ENCODE data around the gene PPM1H.

The PPM1H gene

GRCh38 chr12:62876938-62877548 lies 57.9 kb downstream of the PPM1H start:
- DNase-seq (ENCODE audit: extremely low read depth in 1 of 2, low read depth in 1 of 2) = no peak

DNA sequence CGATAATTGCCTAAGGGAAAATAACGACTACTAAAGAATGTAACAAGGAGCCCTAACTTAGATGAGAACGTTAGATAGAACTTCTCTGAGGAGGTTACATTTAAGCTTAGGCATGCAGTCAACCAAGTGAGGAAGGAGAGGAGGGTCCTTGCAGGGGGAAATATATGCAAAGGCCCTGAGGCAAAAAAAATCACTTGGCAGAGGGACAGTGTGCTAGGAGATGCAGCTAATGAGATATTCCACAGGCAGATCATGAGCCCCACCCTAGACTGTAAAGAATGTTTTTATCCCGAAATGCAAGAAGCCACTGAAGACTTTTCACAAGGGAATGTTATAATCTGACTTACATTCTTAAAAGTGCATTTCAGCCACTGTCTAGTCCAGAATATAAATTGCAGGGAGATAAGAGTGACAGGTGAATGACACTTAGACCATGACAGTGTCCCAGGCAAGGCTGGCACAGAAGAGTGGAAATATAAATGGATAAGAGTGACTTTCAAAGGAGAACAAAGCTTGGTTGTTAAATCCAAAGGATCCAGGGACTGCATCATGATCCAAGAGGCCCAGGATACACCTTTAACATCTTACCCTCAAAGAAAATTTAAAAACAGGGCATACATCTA lies 61.0 kb downstream of the PPM1H start:
- DNase-seq (ENCODE audit: extremely low read depth in 1 of 2, low read depth in 1 of 2) = no peak

GRCh38 chr12:62873116-62873825 lies 61.7 kb downstream of the PPM1H start:
- DNase-seq (ENCODE audit: extremely low read depth in 1 of 2, low read depth in 1 of 2) = no peak

DNA sequence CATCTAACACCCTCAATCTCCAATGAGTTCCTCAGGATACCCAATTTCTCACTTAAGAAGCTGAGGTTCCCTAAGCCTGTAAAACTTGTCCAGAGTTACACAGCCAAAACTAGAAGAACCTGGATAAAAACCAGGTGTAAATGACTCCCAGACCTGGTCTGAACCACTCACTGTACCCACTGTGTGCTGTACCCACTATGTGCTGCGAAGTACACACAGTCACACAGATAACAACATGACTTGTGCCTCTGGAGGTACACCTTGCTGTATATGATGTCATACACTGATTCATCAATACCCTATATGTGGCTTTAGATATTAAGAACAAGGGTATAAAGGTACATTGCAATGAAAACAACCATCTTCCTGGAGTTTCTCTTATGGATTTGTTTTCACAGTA lies 66.1 kb downstream of the PPM1H start:
- no peak for DNase-seq (ENCODE audit: extremely low read depth in 1 of 2, low read depth in 1 of 2)

DNA sequence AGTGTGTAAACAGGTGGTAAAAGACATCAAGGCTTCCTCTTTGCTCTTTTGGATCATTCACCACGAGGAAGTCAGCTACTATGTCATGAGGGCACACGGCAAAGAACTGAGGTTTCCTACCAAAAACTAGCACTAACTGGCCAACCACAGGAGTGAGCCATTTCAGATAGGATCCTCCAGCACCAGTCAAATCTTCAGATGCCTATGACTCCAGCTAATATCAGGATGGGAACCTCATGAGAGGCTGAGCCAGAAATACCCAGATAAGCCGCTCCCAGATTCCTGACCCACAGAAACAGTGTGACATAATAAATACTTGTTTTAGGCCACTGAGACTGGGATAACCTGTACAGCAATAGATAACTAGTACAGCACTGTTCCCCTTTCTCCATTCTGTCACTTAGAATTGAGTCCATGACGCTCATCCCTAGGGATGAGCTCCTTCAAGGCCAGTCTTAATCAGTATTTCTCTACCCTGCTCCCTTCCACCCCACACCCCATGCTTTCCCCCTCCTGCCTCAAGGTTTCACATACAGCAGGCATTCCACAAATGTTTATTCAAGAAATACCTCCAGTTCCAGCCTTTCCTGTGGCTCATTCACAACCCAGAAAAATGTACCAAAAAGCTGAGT lies 68.4 kb downstream of the PPM1H start:
- no peak for DNase-seq (ENCODE audit: extremely low read depth in 1 of 2, low read depth in 1 of 2)

DNA sequence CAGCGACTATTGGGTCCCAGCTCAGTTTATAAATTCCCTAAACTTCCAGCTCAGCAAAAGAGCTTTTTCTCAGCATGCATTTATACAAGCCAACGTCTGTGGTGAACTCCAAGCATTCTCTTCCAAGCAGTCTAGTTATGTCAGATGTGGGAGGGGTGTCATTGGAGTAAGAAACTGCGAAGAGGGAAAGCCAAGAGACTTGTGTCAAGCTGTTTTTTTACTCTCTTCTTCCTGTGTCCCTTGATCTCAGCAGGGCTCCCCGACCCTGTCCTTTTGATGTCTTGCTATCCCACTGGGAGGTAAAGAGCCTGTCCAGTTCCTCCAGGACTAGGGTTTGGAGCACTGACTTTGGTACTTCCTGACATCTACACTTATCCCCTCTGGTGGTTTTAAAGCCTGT lies 69.0 kb downstream of the PPM1H start:
- no peak for DNase-seq (ENCODE audit: extremely low read depth in 1 of 2, low read depth in 1 of 2)

DNA sequence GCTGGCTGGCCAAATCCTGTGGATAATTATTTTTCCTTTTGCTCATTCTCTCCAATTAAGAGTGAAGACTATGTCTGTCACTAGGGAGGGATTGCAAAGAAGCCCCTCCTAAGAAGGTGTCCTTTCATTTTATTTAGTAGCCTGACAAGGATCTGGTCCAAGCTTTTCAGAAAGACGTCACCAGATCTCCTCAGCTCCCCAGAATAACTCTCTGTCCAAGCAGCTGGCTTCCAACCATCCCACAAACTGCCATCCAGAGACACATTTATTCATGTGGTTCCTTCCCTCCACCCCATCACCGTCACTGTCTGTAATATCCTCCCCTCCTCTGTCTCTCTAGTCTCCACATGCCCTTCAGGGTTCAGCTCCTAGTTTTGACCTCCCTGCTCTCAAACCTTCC lies 69.9 kb downstream of the PPM1H start:
- no peak for DNase-seq (ENCODE audit: extremely low read depth in 1 of 2, low read depth in 1 of 2)

- no peak for DNase-seq (ENCODE audit: extremely low read depth in 1 of 2, low read depth in 1 of 2)
Observed at GRCh38 chr12:62862259-62862881, 72.6 kb downstream of the PPM1H start.

- no peak for DNase-seq (ENCODE audit: extremely low read depth in 1 of 2, low read depth in 1 of 2)
Observed at GRCh38 chr12:62861586-62861985, 73.4 kb downstream of the PPM1H start.

GRCh38 chr12:62860501-62861411 lies 74.2 kb downstream of the PPM1H start:
- no peak for DNase-seq (ENCODE audit: extremely low read depth in 1 of 2, low read depth in 1 of 2)

DNA sequence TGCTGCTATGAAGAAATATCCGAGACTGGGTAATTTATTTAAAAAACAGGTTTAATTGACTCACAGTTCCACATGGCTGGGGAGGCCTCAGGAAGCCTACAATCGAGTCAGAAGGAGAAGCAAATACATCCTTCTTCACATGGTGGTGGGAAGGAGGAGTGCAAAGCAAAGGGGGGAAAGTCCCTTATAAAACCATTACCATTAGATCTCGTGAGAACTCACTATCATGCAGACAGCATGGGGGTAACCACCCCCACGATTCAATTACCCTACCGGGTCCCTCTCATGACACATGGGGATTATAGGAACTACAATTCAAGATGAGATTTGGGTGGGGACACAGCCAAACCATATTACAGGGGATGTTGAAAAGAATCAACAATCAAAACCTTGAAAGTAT lies 74.9 kb downstream of the PPM1H start:
- no peak for DNase-seq (ENCODE audit: extremely low read depth in 1 of 2, low read depth in 1 of 2)

DNA sequence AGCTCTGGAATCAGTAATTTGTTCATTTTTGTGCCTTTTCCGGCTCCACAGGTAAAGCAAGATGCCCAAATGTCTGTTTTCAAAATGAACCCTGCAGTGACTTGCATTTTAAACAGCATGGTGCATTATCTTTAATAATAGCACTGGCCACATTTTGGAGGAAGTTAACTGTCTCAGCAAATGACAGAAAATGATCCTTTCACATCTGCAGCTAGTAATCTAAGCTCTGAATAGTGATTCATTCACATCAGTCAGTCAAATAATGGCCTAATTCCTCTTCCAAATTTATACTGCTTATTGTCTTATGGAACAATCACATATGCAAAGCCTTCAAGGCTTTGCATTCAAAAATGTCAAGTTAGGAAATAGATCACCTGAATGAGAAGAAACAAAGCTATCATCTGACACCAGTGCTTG lies 75.6 kb downstream of the PPM1H start:
- DNase-seq (ENCODE audit: extremely low read depth in 1 of 2, low read depth in 1 of 2) = no peak

DNA sequence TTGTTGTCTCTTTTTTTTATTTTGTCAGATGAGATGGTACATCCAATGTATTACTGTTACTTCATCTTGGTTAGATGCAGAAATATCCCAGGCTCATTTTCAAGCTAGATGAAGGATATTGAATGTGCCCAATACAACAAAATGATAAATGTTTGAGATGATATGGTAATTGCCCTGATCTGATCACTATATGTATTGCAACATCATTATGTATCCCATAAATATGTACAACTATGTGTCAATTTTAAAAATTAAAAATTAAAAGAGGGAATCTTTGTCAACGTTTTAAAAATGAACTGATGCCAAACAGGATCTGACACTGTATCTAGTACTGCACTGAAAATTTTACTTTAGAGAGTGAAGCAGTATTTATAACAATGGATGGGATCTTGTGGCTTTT lies 78.5 kb downstream of the PPM1H start:
- no peak for DNase-seq (ENCODE audit: extremely low read depth in 1 of 2, low read depth in 1 of 2)

DNA sequence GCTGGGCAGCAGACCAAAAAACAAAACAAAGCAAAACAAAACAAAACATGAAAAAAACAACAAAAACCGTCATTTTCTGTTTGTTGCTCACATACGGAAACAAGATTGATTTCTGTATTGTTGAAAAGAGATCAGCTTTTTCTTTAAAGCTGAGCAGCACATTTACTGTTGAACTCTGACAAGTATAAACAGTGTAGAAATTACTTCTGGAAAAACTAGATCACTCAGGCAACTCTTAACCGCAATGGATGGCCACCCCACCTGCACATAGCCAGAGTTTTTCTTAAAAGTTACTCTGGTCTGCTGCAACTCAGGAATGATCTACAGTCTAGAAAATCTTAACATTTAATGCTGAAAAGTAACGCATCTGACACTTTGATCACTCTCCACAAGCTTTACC lies 80.9 kb downstream of the PPM1H start:
- no peak for DNase-seq (ENCODE audit: extremely low read depth in 1 of 2, low read depth in 1 of 2)

GRCh38 chr12:62849398-62849797 lies 85.6 kb downstream of the PPM1H start:
- DNase-seq (ENCODE audit: extremely low read depth in 1 of 2, low read depth in 1 of 2) = no peak

GRCh38 chr12:62848418-62848817 lies 86.5 kb downstream of the PPM1H start:
- no peak for DNase-seq (ENCODE audit: extremely low read depth in 1 of 2, low read depth in 1 of 2)

DNA sequence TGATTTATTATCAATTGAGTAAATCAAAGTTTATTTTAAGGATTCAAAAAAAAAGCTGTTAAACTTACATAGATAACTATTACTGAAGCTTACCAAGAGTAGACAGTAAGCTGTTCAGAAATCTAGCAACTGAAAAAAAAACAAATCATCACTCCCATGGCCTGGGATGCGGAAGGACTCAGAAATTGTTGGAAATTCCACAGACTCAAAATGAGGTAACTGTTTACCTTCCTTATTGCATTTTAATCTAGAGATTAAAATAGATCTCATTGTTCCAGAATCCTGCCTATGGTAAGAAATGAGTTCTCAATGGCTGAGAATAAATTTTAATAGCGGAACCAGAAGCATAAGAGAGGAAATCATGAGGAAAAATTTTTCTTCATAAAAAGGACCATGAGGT lies 87.2 kb downstream of the PPM1H start:
- DNase-seq (ENCODE audit: extremely low read depth in 1 of 2, low read depth in 1 of 2) = no peak

DNA sequence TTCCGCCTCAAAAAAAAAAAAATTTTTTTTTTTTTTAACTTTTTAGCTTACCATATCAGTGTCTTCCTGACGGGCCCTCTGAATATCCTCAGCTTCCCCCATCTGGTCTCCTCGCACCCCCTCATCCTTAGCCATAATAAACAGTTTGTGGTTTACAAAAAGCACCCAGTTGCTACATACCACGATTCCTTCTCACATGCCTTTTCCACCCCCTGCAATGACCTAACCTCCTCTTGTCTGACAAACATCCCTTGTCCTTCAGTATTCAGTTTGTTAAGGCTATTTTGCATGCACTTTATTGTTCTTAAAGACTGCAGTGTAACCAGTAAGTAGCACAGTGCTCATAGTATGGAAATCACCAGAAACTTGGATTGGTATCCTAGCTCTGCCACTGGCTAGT lies 88.5 kb downstream of the PPM1H start:
- DNase-seq (ENCODE audit: extremely low read depth in 1 of 2, low read depth in 1 of 2) = no peak

DNA sequence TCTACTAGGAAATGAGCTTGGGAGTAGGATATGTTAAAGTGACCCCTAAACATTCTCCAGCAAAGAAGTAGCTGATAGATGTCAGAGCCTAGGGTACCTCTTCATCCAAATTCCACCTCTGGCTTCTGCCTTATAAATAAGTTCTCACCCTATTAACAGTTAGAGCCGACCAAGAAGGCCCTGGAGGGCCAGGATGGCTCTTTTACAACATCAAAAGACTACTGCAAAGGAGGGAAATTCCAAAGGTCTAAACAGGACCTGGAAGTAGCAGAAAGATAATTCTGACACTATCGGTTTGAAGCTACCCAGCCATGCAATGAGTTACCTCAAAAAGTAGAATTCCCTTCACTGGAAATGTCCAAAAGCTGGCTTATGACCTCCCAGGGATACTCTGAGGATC lies 90.0 kb downstream of the PPM1H start:
- DNase-seq (ENCODE audit: extremely low read depth in 1 of 2, low read depth in 1 of 2) = no peak

DNA sequence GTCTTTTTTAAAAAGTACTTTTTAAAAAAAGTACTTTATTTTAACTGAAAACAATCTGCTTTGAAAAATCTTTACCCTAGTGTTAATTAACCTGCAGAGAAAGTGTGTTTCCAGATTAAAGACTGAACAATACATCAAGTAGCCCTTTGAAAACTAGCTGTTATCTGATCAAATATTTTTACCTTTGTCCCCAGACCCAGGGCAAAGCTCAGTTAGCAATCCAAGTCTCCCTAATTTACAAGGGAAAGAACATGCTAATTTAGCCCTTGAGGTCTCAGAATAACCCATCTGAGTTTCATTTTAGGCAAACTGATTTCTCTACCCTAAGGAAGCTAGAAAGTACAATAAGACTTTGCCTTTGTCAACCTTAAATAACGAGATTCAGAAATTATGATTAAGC lies 91.2 kb downstream of the PPM1H start:
- DNase-seq (ENCODE audit: extremely low read depth in 1 of 2, low read depth in 1 of 2) = no peak

All from activated CD8-positive, alpha-beta memory T cell treated with anti-CD3 and anti-CD28 coated beads for 1 hour (primary cell).